GM11168 (cell line): ENCODE measurements around the gene HPS6.
"Not testable (repeated sequence)": the region's sequence is repeated elsewhere in the genome, so short reads cannot be mapped to it uniquely, and the experiment has no call there.

Experiments
- in situ Hi-C: fragments of 300-500 bp; cut with MboI; formaldehyde crosslinking; loops from one replicate; pipeline ENCODE4 v1.12.0; 2022; ENCODE audit warnings: low sequenced_read_pairs; ENCODE audit not compliant: unreplicated experiment

HPS6 gene

GRCh38 chr10:102064868-102065560, at the start of gene HPS6:
TSS of gene HPS6 (plus strand) at chr10:102065349. CDS start at chr10:102065475, 126 bp downstream.
- in situ Hi-C loops: no loop called here

GRCh38 chr10:102016416-102016815, 48.7 kb upstream of the HPS6 start:
- in situ Hi-C loops: no loop called here

- in situ Hi-C loops: no loop called here
Measured at GRCh38 chr10:102017295-102017694, 47.9 kb upstream of the HPS6 start.

GRCh38 chr10:102020938-102021337, 44.2 kb upstream of the HPS6 start:
- in situ Hi-C loops: no loop called here

GRCh38 chr10:102024799-102025198, 40.4 kb upstream of the HPS6 start:
- in situ Hi-C loops: no loop called here

- in situ Hi-C loops: no loop called here
Measured at GRCh38 chr10:102027261-102027660, 37.9 kb upstream of the HPS6 start.

GRCh38 chr10:102033787-102034186, 31.4 kb upstream of the HPS6 start:
- in situ Hi-C loops: no loop called here

- in situ Hi-C loops: not testable (repeated sequence)
Measured at GRCh38 chr10:102035807-102036206, 29.3 kb upstream of the HPS6 start.

GRCh38 chr10:102038410-102038809, 26.7 kb upstream of the HPS6 start:
- in situ Hi-C loops: no loop called here

GRCh38 chr10:102040305-102041050, 24.7 kb upstream of the HPS6 start:
- in situ Hi-C loops: no loop called here

- in situ Hi-C loops: no loop called here
Measured at GRCh38 chr10:102045292-102045691, 19.9 kb upstream of the HPS6 start.

GRCh38 chr10:102046095-102046494, 19.1 kb upstream of the HPS6 start:
- in situ Hi-C loops: no loop called here

- in situ Hi-C loops: not testable (repeated sequence)
Measured at GRCh38 chr10:102054881-102055646, 10.1 kb upstream of the HPS6 start.

- in situ Hi-C loops: no loop called here
Measured at GRCh38 chr10:102055647-102056419, 9.3 kb upstream of the HPS6 start, which contains the start of gene ARMH3. TSS of gene ARMH3 (minus strand) at chr10:102056173. CDS start at chr10:102040114, 16,059 bp downstream.

GRCh38 chr10:102059987-102060386, 5.2 kb upstream of the HPS6 start:
- in situ Hi-C loops: no loop called here

GRCh38 chr10:102064503-102064867, 664 bp upstream of the HPS6 start:
- in situ Hi-C loops: no loop called here

GRCh38 chr10:102065561-102066398, 631 bp downstream of the HPS6 start:
- in situ Hi-C loops: no loop called here

- in situ Hi-C loops: no loop called here
Measured at GRCh38 chr10:102066399-102067088, 1.4 kb downstream of the HPS6 start.
